ENCODE results near the gene GPR25.

DNA sequence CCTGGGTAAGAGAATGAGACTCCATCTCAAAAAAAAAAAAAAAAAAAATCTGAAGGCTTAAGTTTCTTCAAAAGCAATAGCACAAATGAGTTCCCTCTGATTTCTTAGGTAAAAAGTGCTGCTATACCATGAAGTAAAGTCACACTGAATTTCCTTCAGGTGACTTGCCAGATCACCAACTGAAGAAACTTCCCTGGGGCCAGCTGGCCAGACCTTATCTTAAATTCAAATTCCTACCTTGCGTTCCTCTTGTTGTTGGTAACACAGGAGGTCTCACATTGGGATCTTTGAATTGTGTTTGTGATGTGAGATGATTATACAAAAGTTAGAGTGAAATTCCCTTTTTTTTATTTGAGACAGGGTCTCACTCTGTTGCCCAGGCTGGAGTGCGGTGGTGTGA, 33.7 kb downstream of the GPR25 start:
- TF ChIP-seq YY1 (IDR thresholded peaks at IDR 0.05; ENCODE audit: insufficient read depth, insufficient read length), result no peak
- no peak for TF ChIP-seq ZNF274 (IDR thresholded peaks at IDR 0.05; ENCODE audit: low read depth, low read length)

All from NT2/D1 (cell line).